ENCODE data around the gene MINK1.

Gene MINK1

GRCh38 chr17:4938688-4939545, 105.8 kb downstream of the MINK1 start:
- no peak for DNase-seq

GRCh38 chr17:4939546-4939795, 106.3 kb downstream of the MINK1 start:
- no peak for DNase-seq

- peak; percentile 97 for DNase-seq
These were observed 106.8 kb downstream of the MINK1 start, which contains the start of the genes RNF167 and SLC25A11 for GRCh38 chr17:4939796-4940554. RNF167 (plus strand) TSS chr17:4940268; CDS start chr17:4940910, 642 bp downstream. SLC25A11 (minus strand) TSS chr17:4940046; CDS start chr17:4939910, 136 bp downstream.

- peak; percentile 64 for DNase-seq
These were observed 107.6 kb downstream of the MINK1 start for GRCh38 chr17:4940555-4941318.

- DNase-seq: no peak
These were observed 108.1 kb downstream of the MINK1 start for GRCh38 chr17:4941319-4941610.

GRCh38 chr17:4942760-4943508, 109.8 kb downstream of the MINK1 start:
- DNase-seq: no peak

GRCh38 chr17:4944163-4944553, 111.0 kb downstream of the MINK1 start:
- DNase-seq: peak; percentile 72

- DNase-seq: peak; percentile 59
These were observed 111.5 kb downstream of the MINK1 start for GRCh38 chr17:4944554-4945175.

- DNase-seq: peak; percentile 91
These were observed 112.2 kb downstream of the MINK1 start for GRCh38 chr17:4945176-4945943.

GRCh38 chr17:4945944-4946280, 112.8 kb downstream of the MINK1 start:
- DNase-seq: no peak

- no peak for DNase-seq
These were observed 113.3 kb downstream of the MINK1 start for GRCh38 chr17:4946312-4946976.

- DNase-seq: no peak
These were observed 113.9 kb downstream of the MINK1 start for GRCh38 chr17:4947010-4947410.
